ENCODE measurements around the gene MAPT. TPM values are rescaled to one million over a fixed set of nuclear protein-coding genes. Genes with fewer than 3 reads are reported as not detected.

MAPT gene
- total and polyA plus RNA-seq, 3 donors from 2014 or later: 5.0 to 100 (median 6.1) TPM

DNA sequence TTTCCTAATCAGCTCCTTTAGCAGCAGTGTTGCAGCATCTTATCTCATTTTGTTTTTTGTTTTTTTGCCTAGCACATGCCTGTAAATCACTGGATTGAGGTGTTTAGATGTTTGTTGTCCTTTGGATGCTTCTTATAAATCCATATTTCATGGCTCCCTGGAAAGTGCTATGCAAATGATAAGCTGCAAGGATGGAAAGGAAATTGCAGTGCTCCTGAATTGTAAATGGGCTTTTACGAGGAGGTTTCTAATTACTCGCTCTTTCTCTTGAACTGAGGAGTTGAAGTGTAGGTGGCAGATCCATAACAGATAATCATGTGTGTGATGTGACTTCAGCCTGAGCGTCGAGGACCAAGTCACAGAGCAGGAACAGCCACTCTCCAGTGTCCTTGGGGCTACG is 45.0 kb downstream of the MAPT start:
- no peak for TF ChIP-seq POLR2A (IDR thresholded peaks at IDR 0.05)
- TF ChIP-seq CTCF (IDR thresholded peaks at IDR 0.05): no peak
- Histone ChIP-seq H3K9me3 (no peaks in the 10 kb centered on the region), H3K27me3 (no peaks in the 10 kb centered on the region), H3K4me1 (no peaks in the 10 kb centered on the region), H3K27ac (no peak overlapping the region), H3K36me3 (ENCODE audit: low read depth, missing control alignments) (no peaks in the 10 kb centered on the region), H3K4me3 (no peak overlapping the region)
- intact Hi-C loops (cut with DNase I; ENCODE audit: low total_unique reads): no loop called here
- DNase-seq: no peak
- WGBS, 2 donors: 82 to 84% methylated on average over 5 of the region's 5 CpGs

DNA sequence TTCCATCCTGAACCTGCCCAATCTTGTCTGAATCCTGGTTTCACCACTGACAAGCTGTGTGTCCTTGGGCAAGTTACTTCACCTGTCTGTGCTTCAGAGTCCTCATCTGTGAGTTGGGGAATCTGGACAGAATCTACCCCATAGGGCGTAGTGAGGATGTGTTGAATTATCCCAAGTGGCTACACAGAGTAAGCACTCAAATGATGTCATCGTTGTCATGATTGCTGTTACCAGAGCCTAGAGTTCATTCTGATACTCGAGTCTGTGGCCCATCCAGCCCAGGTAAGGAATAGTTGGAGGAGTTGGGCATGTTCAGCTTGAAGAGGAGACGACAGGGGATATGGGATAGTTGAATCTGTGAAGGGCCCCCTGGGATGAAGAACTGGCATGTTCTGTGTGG is 45.9 kb downstream of the MAPT start:
- Histone ChIP-seq H3K36me3 (ENCODE audit: low read depth, missing control alignments) (no peaks in the 10 kb centered on the region), H3K4me3 (no peak overlapping the region), H3K9me3 (no peaks in the 10 kb centered on the region), H3K27me3 (no peaks in the 10 kb centered on the region), H3K27ac (peak overlapping the region in 1 of 2 donors; percentile 30), H3K4me1 (no peaks in the 10 kb centered on the region)
- intact Hi-C loops (cut with DNase I; ENCODE audit: low total_unique reads): no loop called here
- 89 to 94% methylated on average over 4 of the region's 4 CpGs for WGBS, 2 donors
- no peak for DNase-seq
- no peak for TF ChIP-seq POLR2A (IDR thresholded peaks at IDR 0.05)
- TF ChIP-seq CTCF (IDR thresholded peaks at IDR 0.05): no peak

- H3K4me3 ChIP-seq: no peak overlapping the region
- intact Hi-C loops (cut with DNase I; ENCODE audit: low total_unique reads): no loop called here
- H3K27ac ChIP-seq: peak overlapping the region; percentile 7 to 30
- H3K4me1 ChIP-seq: no peaks in the 10 kb centered on the region
- no peak for TF ChIP-seq POLR2A (IDR thresholded peaks at IDR 0.05)
- TF ChIP-seq CTCF (IDR thresholded peaks at IDR 0.05): no peak
- H3K9me3 ChIP-seq: no peaks in the 10 kb centered on the region
- DNase-seq: peak; percentile 77
- WGBS, 2 donors: 39 to 50% methylated on average over 3 of the region's 3 CpGs
- H3K36me3 ChIP-seq (ENCODE audit: low read depth, missing control alignments): no peaks in the 10 kb centered on the region
- no peaks in the 10 kb centered on the region for H3K27me3 ChIP-seq
Observed at GRCh38 chr17:45940826-45941225, 46.5 kb downstream of the MAPT start.

DNA sequence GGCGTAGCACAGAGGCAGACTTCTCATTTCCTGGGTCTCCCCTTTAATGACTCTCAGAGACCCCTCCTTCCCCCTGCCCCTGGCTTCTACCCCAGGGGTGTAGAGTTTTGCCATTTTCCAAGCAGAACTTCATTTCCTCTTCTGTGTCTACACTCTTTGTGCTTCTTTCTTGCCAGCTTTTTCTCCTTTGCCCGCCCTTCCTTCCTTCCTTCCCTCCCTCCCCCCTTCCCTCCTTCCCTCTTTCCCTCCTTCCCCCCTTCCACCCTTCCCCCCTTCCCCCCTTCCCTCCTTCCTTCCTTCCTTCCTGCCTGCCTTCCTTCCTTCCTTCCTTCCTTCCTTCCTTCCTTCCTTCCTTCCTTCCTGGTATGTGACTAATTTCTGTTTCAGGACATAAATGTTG is 47.0 kb downstream of the MAPT start:
- Histone ChIP-seq H3K4me1 (no peaks in the 10 kb centered on the region), H3K27ac (peak overlapping the region; percentile 7 to 30), H3K36me3 (ENCODE audit: low read depth, missing control alignments) (no peaks in the 10 kb centered on the region), H3K9me3 (no peaks in the 10 kb centered on the region), H3K27me3 (no peaks in the 10 kb centered on the region), H3K4me3 (no peak overlapping the region)
- DNase-seq: no peak
- no peak for TF ChIP-seq CTCF (IDR thresholded peaks at IDR 0.05)
- 45 to 69% methylated on average over 2 of the region's 2 CpGs for WGBS, 2 donors
- intact Hi-C loops (cut with DNase I; ENCODE audit: low total_unique reads): no loop called here

- H3K9me3 ChIP-seq: no peaks in the 10 kb centered on the region
- no peaks in the 10 kb centered on the region for H3K27me3 ChIP-seq
- peak; percentile 22 for DNase-seq
- intact Hi-C loops (cut with DNase I; ENCODE audit: low total_unique reads): no loop called here
- no peak overlapping the region for H3K27ac ChIP-seq
- 59 to 72% methylated on average over 11 of the region's 11 CpGs for WGBS, 2 donors
- H3K36me3 ChIP-seq (ENCODE audit: low read depth, missing control alignments): no peaks in the 10 kb centered on the region
- no peaks in the 10 kb centered on the region for H3K4me1 ChIP-seq
- TF ChIP-seq CTCF (IDR thresholded peaks at IDR 0.05) (no peak), POLR2A (IDR thresholded peaks at IDR 0.05) (no peak)
- no peak overlapping the region for H3K4me3 ChIP-seq
Observed at GRCh38 chr17:45942284-45942683, 47.9 kb downstream of the MAPT start.

Measured in testis (tissue), 3 donors.